ENCODE results near the gene RPL36A.

The RPL36A gene

DNA sequence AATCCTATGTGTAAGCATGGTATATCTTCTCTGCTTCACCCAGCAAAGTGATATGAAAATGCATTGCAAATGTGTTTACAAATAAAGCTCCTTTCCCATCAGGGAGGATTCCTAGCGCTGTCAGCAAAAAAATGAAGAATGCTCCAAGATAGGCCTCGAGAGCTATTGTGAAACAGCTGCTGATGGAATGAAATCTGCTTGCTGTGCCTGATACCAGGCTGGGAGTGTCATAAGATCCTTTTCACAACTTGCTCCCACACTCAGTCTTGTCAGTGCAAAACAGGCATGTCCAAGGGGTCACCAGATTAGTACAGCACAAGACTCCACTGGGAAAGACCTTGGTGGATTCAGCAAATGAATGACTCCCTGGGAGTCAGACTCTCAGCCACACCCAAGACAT is 51.3 kb downstream of the RPL36A start:
- no peak for DNase-seq (ENCODE audit: low read depth)
